Suprapubic skin (tissue), 4 donors: ENCODE measurements around the gene KRIT1. TPM values are rescaled to one million over a fixed set of nuclear protein-coding genes. Genes with fewer than 3 reads are reported as not detected.
"Not testable (repeated sequence)": the region's sequence is repeated elsewhere in the genome, so short reads cannot be mapped to it uniquely, and the experiment has no call there.

Source experiments
- DNase-seq, 2 donors: peaks; one replicate each; pipeline ENCODE4 v3.0.0-alpha.2; 2019; ENCODE audit warnings: low spot score in 2 of 2
- H3K27ac ChIP-seq: fragments of 200-600 bp; sonication (generic); one replicate; pipeline ENCODE4 v1.5.1; 2019
- H3K27me3 ChIP-seq: fragments of 200-600 bp; sonication (generic); one replicate; pipeline ENCODE4 v1.5.1; 2019
- H3K36me3 ChIP-seq: fragments of 200-600 bp; sonication (generic); one replicate; pipeline ENCODE4 v1.5.1; 2019
- H3K4me1 ChIP-seq: fragments of 200-600 bp; sonication (generic); one replicate; pipeline ENCODE4 v1.5.1; 2019
- H3K4me3 ChIP-seq: fragments of 200-600 bp; sonication (generic); one replicate; pipeline ENCODE4 v1.5.1; 2019; ENCODE audit warnings: mild to moderate bottlenecking
- H3K9me3 ChIP-seq: fragments of 200-600 bp; sonication (generic); one replicate; pipeline ENCODE4 v1.5.1; 2019
- EP300 ChIP-seq: sonication (generic); formaldehyde crosslinking; IDR thresholded peaks from one replicate; pipeline ENCODE4 v1.6.1; 2017; ENCODE audit warnings: antibody characterized with exemption
- POLR2A ChIP-seq, 2 donors: fragments of 450-650 bp; IDR thresholded peaks; one replicate each; pipeline ENCODE4 v1.6.1; 2017; ENCODE audit warnings: antibody characterized with exemption in 2 of 2, mild to moderate bottlenecking in 2 of 2, moderate library complexity in 2 of 2
- POLR2AphosphoS5 ChIP-seq, 3 donors: sonication (generic); formaldehyde crosslinking; IDR thresholded peaks; one replicate each; pipeline ENCODE4 v1.6.1; 2017; ENCODE audit warnings: antibody characterized with exemption in 3 of 3
- WGBS: methylation state at CpG from one replicate; pipeline ENCODE4 v1.1.5; 2018; 5-methylcytosine and 5-hydroxymethylcytosine counted together
- total RNA-seq, 4 donors: library from RNA; depleted of rRNA; stranded (reverse); fragments of >200 nt; gene quantifications; one replicate each; pipeline ENCODE4 v1.1.0, GENCODE V29; 2016
- TF ChIP-seq, protein P1 (sequence below), 2 donors: fragments of 200-600 bp in 1 of 2; fragments of 450-650 bp in 1 of 2; sonication (generic) in 1 of 2; IDR thresholded peaks; one replicate each; pipeline ENCODE4 v1.5.1; 2016 to 2019; ENCODE audit warnings: antibody characterized with exemption in 2 of 2, mild to moderate bottlenecking in 1 of 2, moderate library complexity in 1 of 2

KRIT1 gene
- total RNA-seq, 4 donors from 2014 or later: 46.8 to 102 (median 60.1) TPM

- H3K9me3 ChIP-seq: no peaks in the 10 kb centered on the region
- 100% methylated on average over 1 of the region's 1 CpG for WGBS
- TF ChIP-seq EP300: no peak
- no peak for TF ChIP-seq POLR2AphosphoS5 (IDR thresholded peaks at IDR 0.05)
- TF ChIP-seq, protein P1, sequence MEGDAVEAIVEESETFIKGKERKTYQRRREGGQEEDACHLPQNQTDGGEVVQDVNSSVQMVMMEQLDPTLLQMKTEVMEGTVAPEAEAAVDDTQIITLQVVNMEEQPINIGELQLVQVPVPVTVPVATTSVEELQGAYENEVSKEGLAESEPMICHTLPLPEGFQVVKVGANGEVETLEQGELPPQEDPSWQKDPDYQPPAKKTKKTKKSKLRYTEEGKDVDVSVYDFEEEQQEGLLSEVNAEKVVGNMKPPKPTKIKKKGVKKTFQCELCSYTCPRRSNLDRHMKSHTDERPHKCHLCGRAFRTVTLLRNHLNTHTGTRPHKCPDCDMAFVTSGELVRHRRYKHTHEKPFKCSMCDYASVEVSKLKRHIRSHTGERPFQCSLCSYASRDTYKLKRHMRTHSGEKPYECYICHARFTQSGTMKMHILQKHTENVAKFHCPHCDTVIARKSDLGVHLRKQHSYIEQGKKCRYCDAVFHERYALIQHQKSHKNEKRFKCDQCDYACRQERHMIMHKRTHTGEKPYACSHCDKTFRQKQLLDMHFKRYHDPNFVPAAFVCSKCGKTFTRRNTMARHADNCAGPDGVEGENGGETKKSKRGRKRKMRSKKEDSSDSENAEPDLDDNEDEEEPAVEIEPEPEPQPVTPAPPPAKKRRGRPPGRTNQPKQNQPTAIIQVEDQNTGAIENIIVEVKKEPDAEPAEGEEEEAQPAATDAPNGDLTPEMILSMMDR (IDR thresholded peaks at IDR 0.05): no peak
- no peak for TF ChIP-seq POLR2A (IDR thresholded peaks at IDR 0.05)
- no peaks in the 10 kb centered on the region for H3K4me1 ChIP-seq
- H3K4me3 ChIP-seq: no peak overlapping the region
- H3K27ac ChIP-seq: no peak overlapping the region
- H3K36me3 ChIP-seq: no peaks in the 10 kb centered on the region
- H3K27me3 ChIP-seq: no peaks in the 10 kb centered on the region
- DNase-seq: no peak
Measured at GRCh38 chr7:92268921-92269320, 23.2 kb upstream of the KRIT1 start.

DNA sequence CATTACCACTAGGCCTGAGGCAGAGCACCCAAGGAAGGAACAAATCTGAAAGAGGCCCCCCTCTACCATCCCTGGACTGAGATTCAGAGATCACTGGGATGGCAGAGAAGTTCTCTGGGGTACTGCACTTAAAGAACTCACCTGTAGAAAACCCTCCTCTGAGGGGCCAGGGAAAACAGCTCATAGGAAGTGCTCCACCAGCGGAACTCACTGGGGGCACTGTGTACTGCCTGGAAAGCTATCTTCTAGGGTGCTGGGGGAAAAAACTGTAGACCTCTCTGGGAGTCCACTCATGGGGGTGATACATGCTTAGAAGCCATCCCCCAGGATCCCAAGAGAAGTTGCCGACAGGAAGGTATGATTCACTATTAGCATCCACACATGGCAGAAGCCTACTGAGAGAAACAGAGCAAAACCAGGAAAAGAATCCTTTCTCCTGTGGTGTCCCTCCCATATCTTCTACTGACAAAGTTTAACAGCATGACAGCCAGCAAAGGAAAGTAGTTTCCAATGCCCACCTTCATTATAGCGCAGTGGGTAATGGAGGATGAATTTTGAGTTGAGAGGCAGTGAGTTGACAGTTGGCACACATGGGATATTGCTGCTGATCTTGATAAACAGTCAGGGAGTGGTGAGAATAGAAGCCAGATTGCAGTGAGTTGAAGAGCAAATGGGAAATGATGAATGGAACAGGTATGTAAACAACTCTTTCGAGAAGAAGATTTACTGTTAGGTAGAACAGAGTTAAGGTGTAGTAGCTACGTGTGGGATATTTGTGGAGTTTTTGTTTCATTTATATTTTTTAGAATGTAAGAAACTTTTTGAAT, 20.9 kb upstream of the KRIT1 start:
- 83% methylated on average over 5 of the region's 5 CpGs for WGBS
- no peak for DNase-seq
- no peak for TF ChIP-seq EP300
- no peak for TF ChIP-seq POLR2AphosphoS5 (IDR thresholded peaks at IDR 0.05)
- TF ChIP-seq, protein P1 (IDR thresholded peaks at IDR 0.05): no peak
- TF ChIP-seq POLR2A (IDR thresholded peaks at IDR 0.05): no peak

GRCh38 chr7:92260248-92260781, 14.6 kb upstream of the KRIT1 start:
- Histone ChIP-seq H3K4me3 (no peak overlapping the region), H3K4me1 (no peaks in the 10 kb centered on the region), H3K36me3 (no peaks in the 10 kb centered on the region), H3K27ac (no peak overlapping the region), H3K27me3 (no peaks in the 10 kb centered on the region), H3K9me3 (no peaks in the 10 kb centered on the region)
- 85% methylated on average over 7 of the region's 7 CpGs for WGBS
- no peak for DNase-seq
- TF ChIP-seq EP300: no peak
- TF ChIP-seq POLR2A (IDR thresholded peaks at IDR 0.05): no peak

More for the DNA sequence above, 20.9 kb upstream of the KRIT1 start:
- H3K4me3 ChIP-seq: no peak overlapping the region
- H3K36me3 ChIP-seq: no peaks in the 10 kb centered on the region
- H3K27ac ChIP-seq: no peak overlapping the region
- H3K27me3 ChIP-seq: no peaks in the 10 kb centered on the region
- no peaks in the 10 kb centered on the region for H3K9me3 ChIP-seq
- H3K4me1 ChIP-seq: no peaks in the 10 kb centered on the region

DNA sequence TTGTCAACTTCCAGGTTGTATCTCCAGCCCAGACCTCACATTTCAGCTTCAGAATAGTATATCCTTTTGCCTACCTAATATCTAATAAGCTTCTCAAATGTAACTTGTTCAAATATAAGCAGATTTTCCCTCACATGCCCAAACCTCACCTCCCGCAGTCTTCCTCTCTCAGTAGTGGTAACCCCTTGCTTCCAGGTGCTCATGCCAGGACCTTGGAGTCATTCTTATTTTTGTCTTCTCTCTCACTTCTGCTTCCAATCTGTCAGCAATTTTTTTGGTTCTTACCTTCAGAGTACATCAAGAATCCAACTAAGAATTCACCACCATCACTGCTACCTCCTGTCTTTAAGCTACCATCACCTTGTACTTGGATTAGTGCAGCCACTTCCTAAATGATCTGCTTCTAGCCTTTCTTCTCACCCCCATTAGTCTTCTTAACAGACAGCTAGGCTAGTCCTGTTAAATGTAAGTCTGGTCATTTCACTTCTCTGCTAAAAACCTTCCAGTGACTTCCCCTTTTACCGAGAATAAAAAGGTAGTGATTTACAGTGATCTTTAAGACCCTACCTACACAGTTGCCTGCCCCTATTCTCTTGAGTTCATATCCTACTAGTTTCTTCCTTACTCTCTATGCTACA, 14.0 kb upstream of the KRIT1 start:
- WGBS: 88% methylated on average over 2 of the region's 2 CpGs
- H3K9me3 ChIP-seq: no peaks in the 10 kb centered on the region
- H3K27me3 ChIP-seq: no peaks in the 10 kb centered on the region
- no peak overlapping the region for H3K4me3 ChIP-seq
- H3K27ac ChIP-seq: no peak overlapping the region
- H3K36me3 ChIP-seq: no peaks in the 10 kb centered on the region
- TF ChIP-seq EP300 (no peak), POLR2A (IDR thresholded peaks at IDR 0.05) (no peak), POLR2AphosphoS5 (IDR thresholded peaks at IDR 0.05) (no peak)
- TF ChIP-seq, protein P1 (IDR thresholded peaks at IDR 0.05): no peak
- H3K4me1 ChIP-seq: peaks cover 4% of the 10 kb centered on the region
- no peak for DNase-seq

DNA sequence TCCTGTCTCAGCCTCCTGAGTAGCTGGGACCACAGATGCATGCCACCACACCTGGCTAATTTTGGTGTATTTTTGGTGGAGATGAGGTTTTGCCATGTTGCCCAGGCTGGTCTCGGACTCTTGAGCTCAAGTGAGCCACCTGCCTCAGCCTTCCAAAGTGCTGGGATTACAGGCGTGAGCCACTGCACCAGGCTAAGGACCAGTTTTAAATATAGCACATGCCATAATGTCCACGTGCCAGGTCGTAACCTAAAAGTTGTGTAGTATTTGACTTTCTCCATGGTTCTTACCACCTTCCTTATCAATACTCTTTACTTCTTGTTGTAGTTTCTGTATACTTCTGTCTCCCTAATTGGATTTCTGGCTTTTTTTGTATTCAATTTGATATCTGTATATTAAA, 13.3 kb upstream of the KRIT1 start:
- H3K27ac ChIP-seq: no peak overlapping the region
- WGBS: 94% methylated on average over 4 of the region's 4 CpGs
- H3K4me1 ChIP-seq: peaks cover 8% of the 10 kb centered on the region
- H3K27me3 ChIP-seq: no peaks in the 10 kb centered on the region
- no peak for TF ChIP-seq POLR2AphosphoS5 (IDR thresholded peaks at IDR 0.05)
- H3K4me3 ChIP-seq: no peak overlapping the region
- DNase-seq: no peak
- H3K9me3 ChIP-seq: no peaks in the 10 kb centered on the region
- no peaks in the 10 kb centered on the region for H3K36me3 ChIP-seq

- TF ChIP-seq, protein P1 (IDR thresholded peaks at IDR 0.05): no peak
- TF ChIP-seq EP300: no peak
- TF ChIP-seq POLR2A (IDR thresholded peaks at IDR 0.05): no peak
- no peak for TF ChIP-seq POLR2AphosphoS5 (IDR thresholded peaks at IDR 0.05)
- 76% methylated on average over 4 of the region's 4 CpGs for WGBS
- no peak for DNase-seq
- Histone ChIP-seq H3K27me3 (no peaks in the 10 kb centered on the region), H3K4me1 (peaks cover 23% of the 10 kb centered on the region), H3K27ac (no peak overlapping the region), H3K4me3 (no peak overlapping the region), H3K36me3 (no peaks in the 10 kb centered on the region), H3K9me3 (no peaks in the 10 kb centered on the region)
Measured at GRCh38 chr7:92255308-92255707, 9.6 kb upstream of the KRIT1 start.

DNA sequence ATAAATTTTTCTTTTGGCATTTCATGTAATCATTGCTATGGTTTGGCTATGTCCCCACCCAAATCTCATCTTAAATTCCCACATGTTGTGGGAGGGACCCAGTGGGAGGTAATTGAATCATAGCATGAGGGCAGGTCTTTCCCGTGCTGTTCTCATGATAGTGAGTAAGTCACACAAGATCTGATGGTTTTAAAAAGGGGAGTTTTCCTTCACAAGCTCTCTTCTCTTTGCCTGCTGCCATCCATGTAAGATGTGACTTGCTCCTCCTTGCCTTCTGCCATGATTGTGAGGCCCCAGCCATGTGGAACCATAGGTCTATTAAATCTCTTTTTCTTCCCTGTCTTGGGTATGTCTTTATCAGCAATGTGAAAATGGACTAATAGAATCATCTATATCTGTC, 9.1 kb upstream of the KRIT1 start:
- H3K4me3 ChIP-seq, H3K27ac ChIP-seq, H3K9me3 ChIP-seq, H3K27me3 ChIP-seq, H3K36me3 ChIP-seq, DNase-seq: not testable (repeated sequence)
- 61% methylated on average over 1 of the region's 1 CpG for WGBS
- peaks cover 23% of the 10 kb centered on the region for H3K4me1 ChIP-seq
